ENCODE measurements around the gene KLF14. TPM values are rescaled to one million over a fixed set of nuclear protein-coding genes. Genes with fewer than 3 reads are reported as not detected.

Gene KLF14
- total RNA-seq, 4 donors from 2014 or later, result 0.41 to 0.78 (median 0.46) TPM

- ATAC-seq (no peak), DNase-seq (no peak)
- in situ Hi-C loops (cut with MboI; ENCODE audit: low sequenced_read_pairs in 4 of 4) (loop anchor here in 2 of 4 donors (25.0 kb wide), 1 partner anchor 482 kb away; no protein-coding TSS in a partner anchor), intact Hi-C loops (cut with DNase I; ENCODE audit: low total_unique reads) (no loop called here)
- TF ChIP-seq POLR2A (IDR thresholded peaks at IDR 0.05), result no peak
- TF ChIP-seq CTCF (IDR thresholded peaks at IDR 0.05 in 4 of 5, conservative IDR thresholded peaks at IDR 0.05 in 1 of 5), result no peak
- Histone ChIP-seq H3K4me3 (no peak overlapping the region), H3K9me3 (no peaks in the 10 kb centered on the region), H3K36me3 (no peaks in the 10 kb centered on the region), H3K4me1 (no peaks in the 10 kb centered on the region), H3K27me3 (no peaks in the 10 kb centered on the region), H3K27ac (no peak overlapping the region)
These were observed 14.5 kb downstream of the KLF14 start for GRCh38 chr7:130719541-130719940.

- H3K4me1 ChIP-seq, result no peaks in the 10 kb centered on the region
- ATAC-seq (no peak), DNase-seq (no peak)
- H3K27me3 ChIP-seq, result no peaks in the 10 kb centered on the region
- no peaks in the 10 kb centered on the region for H3K36me3 ChIP-seq
- TF ChIP-seq POLR2A (IDR thresholded peaks at IDR 0.05) (no peak), CTCF (IDR thresholded peaks at IDR 0.05 in 4 of 5, conservative IDR thresholded peaks at IDR 0.05 in 1 of 5) (no peak)
- intact Hi-C loops (cut with DNase I; ENCODE audit: low total_unique reads), result no loop called here
- no peak overlapping the region for H3K27ac ChIP-seq
- in situ Hi-C loops (cut with MboI; ENCODE audit: low sequenced_read_pairs in 4 of 4), result loop anchor here in 2 of 4 donors (25.0 kb wide), 1 partner anchor 475 kb away; no protein-coding TSS in a partner anchor
- no peaks in the 10 kb centered on the region for H3K9me3 ChIP-seq
- H3K4me3 ChIP-seq, result no peak overlapping the region
These were observed 21.6 kb downstream of the KLF14 start for GRCh38 chr7:130712416-130712815.

GRCh38 chr7:130708766-130709165, 25.2 kb downstream of the KLF14 start:
- DNase-seq (no peak), ATAC-seq (no peak)
- Histone ChIP-seq H3K27ac (no peak overlapping the region), H3K9me3 (no peaks in the 10 kb centered on the region), H3K4me1 (no peaks in the 10 kb centered on the region), H3K4me3 (no peak overlapping the region), H3K36me3 (no peaks in the 10 kb centered on the region), H3K27me3 (no peaks in the 10 kb centered on the region)
- in situ Hi-C loops (cut with MboI; ENCODE audit: low sequenced_read_pairs in 4 of 4) (loop anchor here in 2 of 4 donors (25.0 kb wide), 1 partner anchor 471 kb away; no protein-coding TSS in a partner anchor), intact Hi-C loops (cut with DNase I; ENCODE audit: low total_unique reads) (no loop called here)
- TF ChIP-seq CTCF (IDR thresholded peaks at IDR 0.05 in 4 of 5, conservative IDR thresholded peaks at IDR 0.05 in 1 of 5), result no peak

GRCh38 chr7:130708001-130708400, 26.0 kb downstream of the KLF14 start:
- Histone ChIP-seq H3K4me1 (no peaks in the 10 kb centered on the region), H3K9me3 (no peaks in the 10 kb centered on the region), H3K27me3 (no peaks in the 10 kb centered on the region), H3K27ac (no peak overlapping the region), H3K4me3 (no peak overlapping the region), H3K36me3 (no peaks in the 10 kb centered on the region)
- intact Hi-C loops (cut with DNase I; ENCODE audit: low total_unique reads) (no loop called here), in situ Hi-C loops (cut with MboI; ENCODE audit: low sequenced_read_pairs in 4 of 4) (loop anchor here in 2 of 4 donors (25.0 kb wide), 1 partner anchor 471 kb away; no protein-coding TSS in a partner anchor)
- no peak for DNase-seq
- no peak for ATAC-seq
- TF ChIP-seq CTCF (IDR thresholded peaks at IDR 0.05 in 4 of 5, conservative IDR thresholded peaks at IDR 0.05 in 1 of 5) (no peak), POLR2A (IDR thresholded peaks at IDR 0.05) (no peak)

GRCh38 chr7:130703851-130704250, 30.2 kb downstream of the KLF14 start:
- no peak overlapping the region for H3K27ac ChIP-seq
- no peaks in the 10 kb centered on the region for H3K27me3 ChIP-seq
- intact Hi-C loops (cut with DNase I; ENCODE audit: low total_unique reads) (no loop called here), in situ Hi-C loops (cut with MboI; ENCODE audit: low sequenced_read_pairs in 4 of 4) (loop anchor here in 2 of 4 donors (25.0 kb wide), 1 partner anchor 467 kb away; no protein-coding TSS in a partner anchor)
- DNase-seq (no peak), ATAC-seq (no peak)
- TF ChIP-seq CTCF (IDR thresholded peaks at IDR 0.05 in 4 of 5, conservative IDR thresholded peaks at IDR 0.05 in 1 of 5) (no peak), POLR2A (IDR thresholded peaks at IDR 0.05) (no peak)
- no peaks in the 10 kb centered on the region for H3K36me3 ChIP-seq
- H3K9me3 ChIP-seq, result no peaks in the 10 kb centered on the region
- H3K4me3 ChIP-seq, result no peak overlapping the region
- peaks cover 0 to under 1% of the 10 kb centered on the region in 2 donors for H3K4me1 ChIP-seq

Data from gastrocnemius medialis (tissue), 4 donors.